H9 (cell line): ENCODE data around the gene TSPAN18. TPM values are rescaled to one million over a fixed set of nuclear protein-coding genes. Genes with fewer than 3 reads are reported as not detected.

Source experiments
- DNase-seq: peaks from one replicate; pipeline ENCODE4 v3.0.0-alpha.2; 2017
- H2AFZ ChIP-seq: one replicate; pipeline ENCODE4 v1.6.1; 2013; ENCODE audit warnings: mild to moderate bottlenecking, low read length, control low read depth, moderate library complexity
- H2AK5ac ChIP-seq: 2 replicates; pipeline ENCODE4 v1.6.1; 2013; ENCODE audit warnings: low read length, control low read depth, mixed read lengths; ENCODE audit not compliant: insufficient read length
- H2BK120ac ChIP-seq: one replicate; pipeline ENCODE4 v1.6.1; 2013; ENCODE audit warnings: low read depth, mild to moderate bottlenecking, low read length, control low read depth, inconsistent platforms; ENCODE audit not compliant: poor library complexity, severe bottlenecking
- H2BK12ac ChIP-seq: 2 replicates; pipeline ENCODE4 v1.6.1; 2013; ENCODE audit warnings: low read length, control low read depth, mixed read lengths, low read depth; ENCODE audit not compliant: insufficient read length
- H2BK15ac ChIP-seq: 2 replicates; pipeline ENCODE4 v1.6.1; 2013; ENCODE audit warnings: low read depth, low read length, control low read depth
- H2BK20ac ChIP-seq: one replicate; pipeline ENCODE4 v1.6.1; 2013; ENCODE audit warnings: low read depth, mild to moderate bottlenecking, low read length, control low read depth, inconsistent platforms; ENCODE audit not compliant: poor library complexity, severe bottlenecking
- H2BK5ac ChIP-seq: 2 replicates; pipeline ENCODE4 v1.6.1; 2013; ENCODE audit warnings: low read length, control low read depth, mixed read lengths; ENCODE audit not compliant: insufficient read length
- H3K14ac ChIP-seq: 2 replicates; pipeline ENCODE4 v1.6.1; 2013; ENCODE audit warnings: low read length, control low read depth; ENCODE audit not compliant: insufficient read depth
- H3K18ac ChIP-seq: 2 replicates; pipeline ENCODE4 v1.6.1; 2013; ENCODE audit warnings: low read depth, mild to moderate bottlenecking, mixed read lengths, low read length, control low read depth; ENCODE audit not compliant: insufficient read length
- H3K23ac ChIP-seq: 2 replicates; pipeline ENCODE4 v1.6.1; 2013; ENCODE audit warnings: low read length, control low read depth, mixed read lengths, low read depth; ENCODE audit not compliant: insufficient read length
- H3K23me2 ChIP-seq: 2 replicates; pipeline ENCODE4 v1.6.1; 2013; ENCODE audit warnings: low read depth, mild to moderate bottlenecking, mixed read lengths, low read length, control low read depth; ENCODE audit not compliant: insufficient read length, poor library complexity, severe bottlenecking
- H3K27ac ChIP-seq: 2 replicates; pipeline ENCODE4 v1.5.1; 2013; ENCODE audit warnings: low read length, control low read depth, mixed read lengths, low read depth; ENCODE audit not compliant: insufficient read length
- H3K27me3 ChIP-seq: 2 replicates; pipeline ENCODE4 v1.6.1; 2013; ENCODE audit warnings: low read length, control low read depth, inconsistent platforms; ENCODE audit not compliant: insufficient read depth
- H3K4ac ChIP-seq: 2 replicates; pipeline ENCODE4 v1.6.1; 2013; ENCODE audit warnings: low read depth, mild to moderate bottlenecking, control low read depth, inconsistent platforms, low read length, moderate library complexity
- H3K4me1 ChIP-seq: 2 replicates; pipeline ENCODE4 v1.6.1; 2013; ENCODE audit warnings: low read length, control low read depth, inconsistent platforms; ENCODE audit not compliant: insufficient read depth
- H3K4me2 ChIP-seq: 2 replicates; pipeline ENCODE4 v1.6.1; 2013; ENCODE audit warnings: low read length, control low read depth, mixed read lengths; ENCODE audit not compliant: insufficient read length, insufficient read depth
- H3K56ac ChIP-seq: 2 replicates; pipeline ENCODE4 v1.6.1; 2013; ENCODE audit warnings: low read depth, mild to moderate bottlenecking, mixed read lengths, low read length, control low read depth; ENCODE audit not compliant: insufficient read length
- H3K79me1 ChIP-seq: 2 replicates; pipeline ENCODE4 v1.6.1; 2013; ENCODE audit warnings: low read depth, mild to moderate bottlenecking, moderate library complexity, low read length, control low read depth, inconsistent platforms; ENCODE audit not compliant: insufficient read depth, poor library complexity, severe bottlenecking
- H3K79me2 ChIP-seq: 2 replicates; pipeline ENCODE4 v1.6.1; 2013; ENCODE audit warnings: low read length, control low read depth, inconsistent platforms; ENCODE audit not compliant: insufficient read depth
- H3K9ac ChIP-seq: 2 replicates; pipeline ENCODE4 v1.6.1; 2013; ENCODE audit warnings: low read length, control low read depth, mixed read lengths; ENCODE audit not compliant: insufficient read length; ENCODE audit errors: extremely low read depth
- H3K9me3 ChIP-seq: one replicate; pipeline ENCODE4 v1.6.1; 2013; ENCODE audit warnings: low read depth, low read length, inconsistent platforms; ENCODE audit not compliant: control insufficient read depth
- H3T11ph ChIP-seq: one replicate; pipeline ENCODE4 v1.6.1; 2013; ENCODE audit warnings: mild to moderate bottlenecking, low read length, control low read depth, inconsistent platforms
- H4K20me1 ChIP-seq: one replicate; pipeline ENCODE4 v1.6.1; 2013; ENCODE audit not compliant: control insufficient read depth, insufficient read length, insufficient read depth
- H4K5ac ChIP-seq: 2 replicates; pipeline ENCODE4 v1.6.1; 2013; ENCODE audit warnings: low read depth, mild to moderate bottlenecking, mixed read lengths, low read length, control low read depth; ENCODE audit not compliant: insufficient read length
- H4K8ac ChIP-seq: replicated peaks from 2 replicates; pipeline ENCODE4 v1.6.1; 2013; ENCODE audit warnings: low read length, control low read depth, mixed read lengths, low read depth; ENCODE audit not compliant: insufficient read length
- H4K91ac ChIP-seq: 2 replicates; pipeline ENCODE4 v1.6.1; 2013; ENCODE audit warnings: low read depth, mild to moderate bottlenecking, moderate library complexity, mixed read lengths, low read length, control low read depth; ENCODE audit not compliant: insufficient read length
- H3K27ac Mint-ChIP-seq, 3 experiments: 2 replicates in 2 of 3; 3 replicates in 1 of 3; pipeline ENCODE4 v1.8.0; 2020 to 2021; ENCODE audit warnings: mixed read lengths in 3 of 3, mild to moderate bottlenecking in 1 of 3, moderate library complexity in 1 of 3
- H3K27me3 Mint-ChIP-seq: 2 replicates; pipeline ENCODE4 v1.8.0; 2021; ENCODE audit warnings: low read depth, mild to moderate bottlenecking, moderate library complexity, mixed read lengths
- H3K36me3 Mint-ChIP-seq, 3 experiments: 2 replicates in 2 of 3; 3 replicates in 1 of 3; pipeline ENCODE4 v1.8.0; 2020 to 2021; ENCODE audit warnings: low read depth in 3 of 3, mixed read lengths in 3 of 3; ENCODE audit not compliant: insufficient read depth in 1 of 3
- H3K4me1 Mint-ChIP-seq, 2 experiments: 2 replicates each; pipeline ENCODE4 v1.8.0; 2020; ENCODE audit warnings: mixed read lengths in 2 of 2
- H3K4me3 Mint-ChIP-seq, 2 experiments: 2 replicates in 1 of 2; 3 replicates in 1 of 2; pipeline ENCODE4 v1.8.0; 2020 to 2021; ENCODE audit warnings: mild to moderate bottlenecking in 2 of 2, mixed read lengths in 2 of 2, moderate library complexity in 1 of 2
- H3K9me3 Mint-ChIP-seq, 2 experiments: 2 replicates in 1 of 2; 3 replicates in 1 of 2; pipeline ENCODE4 v1.8.0; 2020; ENCODE audit warnings: mild to moderate bottlenecking in 2 of 2, mixed read lengths in 2 of 2, moderate library complexity in 1 of 2
- WGBS: extraction: QIAGEN DNeasy Blood & Tissue Kit; methylation state at CpG from one replicate; pipeline ENCODE4 v1.1.7; 2013; ENCODE audit warnings: missing lambda C conversion rate, low lambda C conversion rate, mixed read lengths; ENCODE audit not compliant: insufficient read length; ENCODE audit errors: extremely low coverage; 5-methylcytosine and 5-hydroxymethylcytosine counted together
- total RNA-seq: library from RNA; stranded (reverse); gene quantifications from 2 replicates; pipeline ENCODE4 v1.2.1, GENCODE V29; 2021
- TF ChIP-seq, protein P1 (sequence below): fragments of 200-600 bp; sonication (generic); conservative IDR thresholded peaks from 3 replicates; pipeline ENCODE4 v1.8.0; 2021; ENCODE audit warnings: antibody characterized with exemption, mild to moderate bottlenecking

TSPAN18 gene
- total RNA-seq, 1 experiment from 2014 or later: 25.3 TPM

DNA sequence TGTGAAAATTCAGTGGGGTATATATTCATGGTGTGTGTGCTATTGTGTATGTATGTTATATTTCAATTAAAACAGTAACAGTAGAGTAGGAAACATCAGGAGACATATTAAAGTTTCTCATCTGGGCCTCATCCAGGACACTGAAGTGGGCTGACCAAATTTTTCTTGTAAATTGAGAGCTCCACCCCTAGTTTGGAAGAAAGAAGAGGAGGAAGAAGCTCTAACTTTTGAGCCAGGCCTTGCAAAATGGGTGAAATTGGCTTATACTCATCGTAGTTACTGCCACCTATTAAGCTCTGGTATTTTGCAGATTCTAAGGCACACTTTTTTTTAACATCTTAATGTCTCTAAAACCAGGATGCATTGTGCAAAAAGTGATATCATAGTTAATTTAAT lies 33.7 kb downstream of the TSPAN18 start:
- no peak overlapping the region for H2BK15ac ChIP-seq
- no peak overlapping the region for H4K91ac ChIP-seq
- H3T11ph ChIP-seq: no peak overlapping the region
- H3K4me1 ChIP-seq: peaks cover 9% of the 10 kb centered on the region; the same call in 1 of the 2 replicates
- H3K79me1 ChIP-seq: no peaks in the 10 kb centered on the region
- no peak overlapping the region for H2BK5ac ChIP-seq
- H2BK120ac ChIP-seq: no peak overlapping the region
- no peaks in the 10 kb centered on the region for H4K20me1 ChIP-seq
- H3K56ac ChIP-seq: no peak overlapping the region
- H3K27me3 Mint-ChIP-seq: peaks cover 52% of the 10 kb centered on the region
- peaks cover 4% of the 10 kb centered on the region; the same call in 1 of the 2 replicates for H3K27me3 ChIP-seq
- H3K79me2 ChIP-seq: no peaks in the 10 kb centered on the region
- H3K23me2 ChIP-seq: no peaks in the 10 kb centered on the region
- no peak overlapping the region for H3K4me2 ChIP-seq
- no peak overlapping the region for H4K5ac ChIP-seq
- H2AFZ ChIP-seq: no peak overlapping the region
- H3K4me3 Mint-ChIP-seq: no peak overlapping the region
- peaks cover 8 to 13% of the 10 kb centered on the region in 2 experiments; a peak in 4 of 5 replicates for H3K9me3 Mint-ChIP-seq
- no peak overlapping the region for H3K27ac ChIP-seq
- no CpG with 5 or more reads among the region's 1 CpG for WGBS
- H3K23ac ChIP-seq: no peak overlapping the region
- no peak overlapping the region for H3K14ac ChIP-seq
- no peak overlapping the region for H2AK5ac ChIP-seq
- peak; percentile 4 for DNase-seq
- H3K4me1 Mint-ChIP-seq: peaks cover 56 to 61% of the 10 kb centered on the region in 2 experiments
- no peak overlapping the region for H3K4ac ChIP-seq
- no peak overlapping the region for H4K8ac ChIP-seq
- H2BK20ac ChIP-seq: no peak overlapping the region
- H2BK12ac ChIP-seq: no peak overlapping the region
- no peak overlapping the region for H3K27ac Mint-ChIP-seq
- no peaks in the 10 kb centered on the region for H3K9me3 ChIP-seq
- no peak overlapping the region for H3K18ac ChIP-seq
- no peak overlapping the region for H3K9ac ChIP-seq
- H3K36me3 Mint-ChIP-seq: peaks cover 5 to 8% (median 5%) of the 10 kb centered on the region in 3 experiments; a peak in 5 of 7 replicates
- TF ChIP-seq, protein P1, sequence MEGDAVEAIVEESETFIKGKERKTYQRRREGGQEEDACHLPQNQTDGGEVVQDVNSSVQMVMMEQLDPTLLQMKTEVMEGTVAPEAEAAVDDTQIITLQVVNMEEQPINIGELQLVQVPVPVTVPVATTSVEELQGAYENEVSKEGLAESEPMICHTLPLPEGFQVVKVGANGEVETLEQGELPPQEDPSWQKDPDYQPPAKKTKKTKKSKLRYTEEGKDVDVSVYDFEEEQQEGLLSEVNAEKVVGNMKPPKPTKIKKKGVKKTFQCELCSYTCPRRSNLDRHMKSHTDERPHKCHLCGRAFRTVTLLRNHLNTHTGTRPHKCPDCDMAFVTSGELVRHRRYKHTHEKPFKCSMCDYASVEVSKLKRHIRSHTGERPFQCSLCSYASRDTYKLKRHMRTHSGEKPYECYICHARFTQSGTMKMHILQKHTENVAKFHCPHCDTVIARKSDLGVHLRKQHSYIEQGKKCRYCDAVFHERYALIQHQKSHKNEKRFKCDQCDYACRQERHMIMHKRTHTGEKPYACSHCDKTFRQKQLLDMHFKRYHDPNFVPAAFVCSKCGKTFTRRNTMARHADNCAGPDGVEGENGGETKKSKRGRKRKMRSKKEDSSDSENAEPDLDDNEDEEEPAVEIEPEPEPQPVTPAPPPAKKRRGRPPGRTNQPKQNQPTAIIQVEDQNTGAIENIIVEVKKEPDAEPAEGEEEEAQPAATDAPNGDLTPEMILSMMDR: no peak
